Activated T-helper 1 cell treated with anti-CD3 and anti-CD28 coated beads, Interleukin-12 subunit alpha, Interleukin-12 subunit beta, Interleukin-2, Interleukin-4 antibody, amounts not matched to agents 30 ng/mL and 10 ng/mL and 1 ng/mL, durations not matched to agents 14 hours and 24 hours and 36 hours (primary cell): ENCODE measurements around the gene NELFB. TPM values are rescaled to one million over a fixed set of nuclear protein-coding genes. Genes with fewer than 3 reads are reported as not detected.
"Not testable (repeated sequence)": the region's sequence is repeated elsewhere in the genome, so short reads cannot be mapped to it uniquely, and the experiment has no call there.

Experiments
- DNase-seq: peaks from one replicate; pipeline ENCODE4 v3.0.0; 2021; ENCODE audit warnings: low spot score
- H3K27ac Mint-ChIP-seq: one replicate; pipeline ENCODE4 v1.8.0; 2021; ENCODE audit warnings: mild to moderate bottlenecking, mixed read lengths
- H3K27me3 Mint-ChIP-seq: one replicate; pipeline ENCODE4 v1.8.0; 2022; ENCODE audit warnings: mild to moderate bottlenecking, moderate library complexity, mixed read lengths; ENCODE audit not compliant: insufficient read depth
- H3K36me3 Mint-ChIP-seq: one replicate; pipeline ENCODE4 v1.8.0; 2021; ENCODE audit warnings: low read depth, mixed read lengths
- H3K4me1 Mint-ChIP-seq: one replicate; pipeline ENCODE4 v1.8.0; 2021; ENCODE audit warnings: low read depth, mixed read lengths
- H3K4me3 Mint-ChIP-seq: one replicate; pipeline ENCODE4 v1.8.0; 2021; ENCODE audit warnings: mild to moderate bottlenecking, moderate library complexity, mixed read lengths
- H3K9me3 Mint-ChIP-seq: one replicate; pipeline ENCODE4 v1.8.0; 2021; ENCODE audit warnings: mixed read lengths
- intact Hi-C: fragments of 100-400 bp; cut with micrococcal nuclease; formaldehyde crosslinking; loops from one replicate; pipeline ENCODE4 v1.15.1; 2024
- total RNA-seq: library from RNA; stranded (reverse); gene quantifications from 2 replicates; pipeline ENCODE4 v1.2.3, GENCODE V29; 2022

The NELFB gene
- total RNA-seq, 1 donor from 2014 or later: 70.8 TPM

- Mint-ChIP-seq H3K9me3 (no peaks in the 10 kb centered on the region), H3K27ac (no peak overlapping the region), H3K36me3 (peaks cover 2% of the 10 kb centered on the region), H3K4me1 (no peaks in the 10 kb centered on the region), H3K4me3 (no peak overlapping the region), H3K27me3 (peaks cover 5% of the 10 kb centered on the region)
- DNase-seq: no peak
- intact Hi-C loops: no loop called here
Observed at GRCh38 chr9:137234055-137234697, 21.0 kb upstream of the NELFB start.

- Mint-ChIP-seq H3K27ac (no peak overlapping the region), H3K9me3 (no peaks in the 10 kb centered on the region), H3K4me3 (no peak overlapping the region), H3K27me3 (peaks cover 5% of the 10 kb centered on the region), H3K36me3 (peaks cover 2% of the 10 kb centered on the region), H3K4me1 (no peaks in the 10 kb centered on the region)
- no peak for DNase-seq
- intact Hi-C loops: no loop called here
Observed at GRCh38 chr9:137234758-137235423, 20.2 kb upstream of the NELFB start.

GRCh38 chr9:137235424-137236237, 19.5 kb upstream of the NELFB start:
- DNase-seq: no peak
- Mint-ChIP-seq H3K4me1 (no peaks in the 10 kb centered on the region), H3K27me3 (peaks cover 5% of the 10 kb centered on the region), H3K36me3 (peaks cover 2% of the 10 kb centered on the region), H3K4me3 (no peak overlapping the region), H3K9me3 (no peaks in the 10 kb centered on the region), H3K27ac (no peak overlapping the region)
- intact Hi-C loops: loop anchor here (1.0 kb wide), 4 partner anchors 8 to 117 kb away; partner anchors contain the start of genes NELFB and RNF224

- DNase-seq: peak; percentile 83
- H3K4me3 Mint-ChIP-seq: no peak overlapping the region
- H3K36me3 Mint-ChIP-seq: peaks cover 4% of the 10 kb centered on the region
- peaks cover 5% of the 10 kb centered on the region for H3K27me3 Mint-ChIP-seq
- no peaks in the 10 kb centered on the region for H3K4me1 Mint-ChIP-seq
- H3K9me3 Mint-ChIP-seq: no peaks in the 10 kb centered on the region
- no peak overlapping the region for H3K27ac Mint-ChIP-seq
- intact Hi-C loops: loop anchor here (1.0 kb wide), 4 partner anchors 9 to 118 kb away; partner anchors contain the start of genes NELFB and RNF224
Observed at GRCh38 chr9:137236238-137236935, 18.7 kb upstream of the NELFB start.

- no peaks in the 10 kb centered on the region for H3K4me1 Mint-ChIP-seq
- no peak overlapping the region for H3K4me3 Mint-ChIP-seq
- peaks cover 4% of the 10 kb centered on the region for H3K36me3 Mint-ChIP-seq
- no peaks in the 10 kb centered on the region for H3K9me3 Mint-ChIP-seq
- H3K27ac Mint-ChIP-seq: no peak overlapping the region
- H3K27me3 Mint-ChIP-seq: peaks cover 5% of the 10 kb centered on the region
- intact Hi-C loops: loop anchor here (1.0 kb wide), 4 partner anchors 10 to 119 kb away; partner anchors contain the start of genes NELFB and RNF224
- DNase-seq: no peak
Observed at GRCh38 chr9:137236936-137237421, 18.1 kb upstream of the NELFB start.

GRCh38 chr9:137237759-137238726, 17.1 kb upstream of the NELFB start:
- H3K27me3 Mint-ChIP-seq: peaks cover 5% of the 10 kb centered on the region
- H3K4me3 Mint-ChIP-seq: no peak overlapping the region
- H3K4me1 Mint-ChIP-seq: peaks cover 9% of the 10 kb centered on the region
- peaks cover 14% of the 10 kb centered on the region for H3K36me3 Mint-ChIP-seq
- DNase-seq: no peak
- intact Hi-C loops: no loop called here
- H3K9me3 Mint-ChIP-seq: no peaks in the 10 kb centered on the region
- no peak overlapping the region for H3K27ac Mint-ChIP-seq

- not testable (repeated sequence) for H3K27me3 Mint-ChIP-seq, DNase-seq, H3K9me3 Mint-ChIP-seq
- H3K4me3 Mint-ChIP-seq: peak overlapping the region; percentile 83
- peaks cover 22% of the 10 kb centered on the region for H3K4me1 Mint-ChIP-seq
- intact Hi-C loops: loop anchor here (2.0 to 5.0 kb wide), 4 partner anchors 183 to 449 kb away; partner anchors contain the start of genes EXD3, NOXA1, NPDC1 and TMEM141
- peak overlapping the region; percentile 58 for H3K27ac Mint-ChIP-seq
- H3K36me3 Mint-ChIP-seq: peaks cover 23% of the 10 kb centered on the region
Observed at GRCh38 chr9:137239541-137240200, 15.5 kb upstream of the NELFB start.

GRCh38 chr9:137240318-137240840, 14.7 kb upstream of the NELFB start:
- intact Hi-C loops: loop anchor here (2.0 to 5.0 kb wide), 4 partner anchors 182 to 450 kb away; partner anchors contain the start of genes EXD3, NOXA1, NPDC1 and TMEM141
- Mint-ChIP-seq H3K9me3 (no peaks in the 10 kb centered on the region), H3K36me3 (peaks cover 23% of the 10 kb centered on the region), H3K4me3 (peak overlapping the region; percentile 83), H3K27me3 (no peaks in the 10 kb centered on the region), H3K27ac (no peak overlapping the region), H3K4me1 (peaks cover 22% of the 10 kb centered on the region)
- DNase-seq: peak; percentile 68

- peaks cover 23% of the 10 kb centered on the region for H3K36me3 Mint-ChIP-seq
- peak; percentile 98 for DNase-seq
- no peaks in the 10 kb centered on the region for H3K9me3 Mint-ChIP-seq
- H3K27ac Mint-ChIP-seq: peak within 1 kb of the TSS; percentile 91
- no peaks in the 10 kb centered on the region for H3K27me3 Mint-ChIP-seq
- peaks cover 22% of the 10 kb centered on the region for H3K4me1 Mint-ChIP-seq
- intact Hi-C loops: loop anchor here (1.0 to 5.0 kb wide), 9 partner anchors 14 to 450 kb away; partner anchors contain the start of genes ANAPC2, EXD3, MRPL41 and NELFB
- peak within 1 kb of the TSS; percentile 92 for H3K4me3 Mint-ChIP-seq
Observed at GRCh38 chr9:137240841-137241489, 14.2 kb upstream of the NELFB start, which contains the start of gene TUBB4B. TSS of gene TUBB4B (plus strand) at chr9:137241287. CDS start at chr9:137241361, 74 bp downstream.

GRCh38 chr9:137241490-137242268, 13.4 kb upstream of the NELFB start:
- DNase-seq: peak; percentile 68
- Mint-ChIP-seq H3K27ac (peak overlapping the region; percentile 40), H3K9me3 (no peaks in the 10 kb centered on the region), H3K4me3 (peak overlapping the region; percentile 92), H3K36me3 (peaks cover 23% of the 10 kb centered on the region), H3K4me1 (peaks cover 22% of the 10 kb centered on the region), H3K27me3 (no peaks in the 10 kb centered on the region)
- intact Hi-C loops: loop anchor here (1.0 to 5.0 kb wide), 9 partner anchors 14 to 451 kb away; partner anchors contain the start of genes ANAPC2, EXD3, MRPL41 and NELFB
